HEK293 (cell line): ENCODE measurements around the gene PIGW.

Experiments
- CTCF ChIP-seq: fragments of 450-650 bp; formaldehyde crosslinking; IDR thresholded peaks from 2 replicates; pipeline ENCODE4 v1.5.1; 2016; ENCODE audit warnings: missing biosample characterization, missing genetic modification characterization
- GLIS2 ChIP-seq: fragments of 450-650 bp; formaldehyde crosslinking; IDR thresholded peaks from 2 replicates; pipeline ENCODE4 v1.5.1; 2016; ENCODE audit warnings: missing biosample characterization, missing genetic modification characterization
- PRDM4 ChIP-seq: fragments of 450-650 bp; formaldehyde crosslinking; IDR thresholded peaks from 2 replicates; pipeline ENCODE4 v1.5.1; 2017; ENCODE audit warnings: missing biosample characterization, missing genetic modification characterization
- TCF7L2 ChIP-seq: IDR thresholded peaks from 2 replicates; pipeline ENCODE4 v1.6.1; 2011; ENCODE audit warnings: low read depth, mild to moderate bottlenecking, inconsistent platforms, low read length, moderate library complexity, borderline replicate concordance
- ZBTB48 ChIP-seq: fragments of 450-650 bp; formaldehyde crosslinking; IDR thresholded peaks from 2 replicates; pipeline ENCODE4 v1.5.1; 2016; ENCODE audit warnings: missing biosample characterization, missing genetic modification characterization
- ZNF146 ChIP-seq: fragments of 450-650 bp; formaldehyde crosslinking; IDR thresholded peaks from 2 replicates; pipeline ENCODE4 v1.5.1; 2016; ENCODE audit warnings: missing biosample characterization, missing genetic modification characterization
- ZNF18 ChIP-seq: fragments of 450-650 bp; formaldehyde crosslinking; IDR thresholded peaks from 2 replicates; pipeline ENCODE4 v1.5.1; 2016; ENCODE audit warnings: missing biosample characterization, missing genetic modification characterization
- ZNF202 ChIP-seq: fragments of 450-650 bp; formaldehyde crosslinking; IDR thresholded peaks from 2 replicates; pipeline ENCODE4 v1.5.1; 2016; ENCODE audit warnings: missing biosample characterization, missing genetic modification characterization, borderline replicate concordance
- ZNF501 ChIP-seq: fragments of 450-650 bp; formaldehyde crosslinking; IDR thresholded peaks from 2 replicates; pipeline ENCODE4 v1.5.1; 2016; ENCODE audit warnings: missing biosample characterization, missing genetic modification characterization
- ZNF548 ChIP-seq: fragments of 450-650 bp; formaldehyde crosslinking; IDR thresholded peaks from 2 replicates; pipeline ENCODE4 v1.5.1; 2016; ENCODE audit warnings: missing biosample characterization, missing genetic modification characterization
- ZNF791 ChIP-seq: fragments of 450-650 bp; formaldehyde crosslinking; IDR thresholded peaks from 2 replicates; pipeline ENCODE4 v1.5.1; 2016; ENCODE audit warnings: missing biosample characterization, missing genetic modification characterization
- ZNF843 ChIP-seq: fragments of 450-650 bp; formaldehyde crosslinking; IDR thresholded peaks from 2 replicates; pipeline ENCODE4 v1.5.1; 2016; ENCODE audit warnings: missing biosample characterization, missing genetic modification characterization

- TF ChIP-seq ZNF146 (tag by site-specific recombination) (no peak), GLIS2 (tag by site-specific recombination) (peak; percentile 87; the same call in 1 of the 2 replicates), CTCF (tag by site-specific recombination) (no peak), ZNF501 (peak; percentile 24; the same call in 1 of the 2 replicates), ZNF202 (tag by site-specific recombination) (no peak), ZNF548 (tag by site-specific recombination) (no peak), ZNF18 (tag by site-specific recombination) (no peak), PRDM4 (no peak), ZBTB48 (tag by site-specific recombination) (0 out of 2 replicates have a peak, but pooled peaks have one; percentile 30), ZNF843 (tag by site-specific recombination) (0 out of 2 replicates have a peak, but pooled peaks have one; percentile 44), TCF7L2 (no peak), ZNF791 (tag by site-specific recombination) (no peak)
Measured at GRCh38 chr17:36544307-36545076, 9.7 kb downstream of the PIGW start, which contains the start of gene GGNBP2.
